Mesodermal cell (in vitro differentiated cells): Measurements from ENCODE around the gene SRRM4.
"Not testable (repeated sequence)": the region's sequence is repeated elsewhere in the genome, so short reads cannot be mapped to it uniquely, and the experiment has no call there.

Experiments used
- H3K27ac ChIP-seq: 2 replicates; pipeline ENCODE4 v1.7.0; 2013; ENCODE audit warnings: mild to moderate bottlenecking, low read depth, low read length, moderate library complexity; ENCODE audit not compliant: severe bottlenecking
- H3K36me3 ChIP-seq: 2 replicates; pipeline ENCODE4 v1.7.1; 2013; ENCODE audit warnings: mild to moderate bottlenecking, low read length, moderate library complexity; ENCODE audit not compliant: control insufficient read depth, insufficient read depth
- H3K4me1 ChIP-seq: one replicate; pipeline ENCODE4 v1.7.1; 2013; ENCODE audit warnings: mild to moderate bottlenecking, low read length; ENCODE audit not compliant: insufficient read depth, control insufficient read depth, poor library complexity, severe bottlenecking
- H3K4me3 ChIP-seq: 2 replicates; pipeline ENCODE4 v1.7.0; 2013; ENCODE audit warnings: low read length, control low read depth, mild to moderate bottlenecking; ENCODE audit not compliant: insufficient read depth, poor library complexity, severe bottlenecking; ENCODE audit errors: extremely low read depth
- H3K9me3 ChIP-seq: 2 replicates; pipeline ENCODE4 v1.7.1; 2013; ENCODE audit warnings: mild to moderate bottlenecking, low read length, moderate library complexity; ENCODE audit not compliant: control insufficient read depth
- WGBS, 2 experiments: methylation state at CpG; one replicate each; pipeline ENCODE4 v1.1.5; 2013; ENCODE audit warnings: missing lambda C conversion rate in 2 of 2; ENCODE audit not compliant: insufficient coverage in 2 of 2; 5-methylcytosine and 5-hydroxymethylcytosine counted together

SRRM4 gene

DNA sequence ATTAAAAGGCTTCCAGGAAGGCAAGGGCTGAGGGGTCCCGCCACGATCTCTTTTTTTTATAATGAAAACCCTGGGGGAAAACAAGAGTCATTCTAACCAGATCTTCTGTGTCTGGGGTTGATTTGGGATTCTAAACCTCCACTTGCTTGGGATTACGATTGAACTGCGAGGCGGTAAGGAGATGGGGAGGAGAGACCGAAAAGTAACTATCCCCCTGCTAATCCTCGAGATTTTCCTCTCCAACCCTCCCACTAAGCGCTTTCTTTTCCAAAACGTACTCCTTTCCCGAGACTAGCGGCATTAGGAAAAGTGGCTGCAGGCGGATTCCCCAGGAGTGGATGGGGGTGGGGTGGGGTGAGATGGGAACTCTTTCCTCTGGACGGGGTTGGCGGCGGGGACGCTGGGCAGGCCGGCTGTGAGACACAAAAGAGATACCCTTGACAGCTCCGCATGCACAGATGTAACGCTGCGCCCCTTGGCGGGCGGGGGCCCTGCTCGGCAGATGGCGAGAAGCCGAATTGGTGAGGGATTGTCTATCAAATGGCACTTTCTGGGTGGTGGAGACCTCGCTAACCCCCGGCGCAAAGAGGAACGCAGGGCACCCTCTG lies 830 bp upstream of the SRRM4 start:
- no peaks in the 10 kb centered on the region for H3K36me3 ChIP-seq
- H3K4me3 ChIP-seq = peak overlapping the region; percentile 14
- H3K9me3 ChIP-seq = no peaks in the 10 kb centered on the region
- H3K4me1 ChIP-seq = peaks cover 13% of the 10 kb centered on the region
- 0% methylated on average over 12 to 19 of the region's 29 CpGs for WGBS, 2 experiments
- no peak overlapping the region for H3K27ac ChIP-seq

- Histone ChIP-seq H3K36me3 (no peaks in the 10 kb centered on the region), H3K27ac (no peak overlapping the region), H3K4me1 (peaks cover 13% of the 10 kb centered on the region), H3K9me3 (no peaks in the 10 kb centered on the region), H3K4me3 (no peak overlapping the region)
- 26 to 80% methylated on average over 1 to 3 of the region's 8 CpGs for WGBS, 2 experiments
Measured at GRCh38 chr12:118982302-118982701, 961 bp downstream of the SRRM4 start.

GRCh38 chr12:118982984-118983761 lies 1.8 kb downstream of the SRRM4 start:
- peaks cover 13% of the 10 kb centered on the region for H3K4me1 ChIP-seq
- no peaks in the 10 kb centered on the region for H3K9me3 ChIP-seq
- H3K4me3 ChIP-seq = no peak overlapping the region
- no peak overlapping the region for H3K27ac ChIP-seq
- no peaks in the 10 kb centered on the region for H3K36me3 ChIP-seq
- WGBS, 2 experiments = 65 to 75% methylated on average over 2 to 6 of the region's 7 CpGs

DNA sequence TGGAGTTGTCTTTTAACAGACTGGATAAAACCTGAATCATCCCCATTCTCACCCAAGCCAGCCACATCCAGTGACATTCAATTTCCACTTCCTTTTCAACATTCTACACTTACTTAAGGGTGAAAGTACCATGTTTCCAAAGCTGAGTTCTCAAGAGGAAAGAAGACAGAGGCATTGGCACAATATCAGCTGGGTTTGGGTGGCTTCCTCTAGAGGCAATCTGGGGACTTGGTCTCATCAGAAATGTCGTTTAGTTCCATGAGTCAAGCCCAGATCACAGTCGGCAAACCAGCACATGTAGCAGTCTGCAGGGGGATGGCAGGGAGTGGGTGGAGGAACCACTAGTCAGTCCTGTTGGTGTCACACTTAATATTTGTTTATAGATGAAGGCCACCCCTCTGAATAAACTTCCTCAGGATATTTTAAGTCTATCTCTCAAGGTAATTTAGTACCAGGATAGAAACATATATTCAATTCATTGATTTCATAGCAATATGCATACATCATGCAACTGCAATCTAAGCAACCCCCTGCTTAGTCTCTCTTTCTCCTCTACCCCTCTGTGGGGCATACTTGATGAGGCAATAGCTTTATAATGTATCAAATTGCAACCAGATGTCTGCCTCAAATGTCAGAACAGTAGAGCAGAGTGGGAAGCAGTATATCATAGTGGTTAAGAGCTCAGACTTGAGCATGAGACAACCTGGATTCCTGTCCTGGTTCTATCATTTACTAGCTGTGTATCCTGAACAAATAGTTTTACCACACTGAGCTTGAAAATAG lies 3.0 kb downstream of the SRRM4 start:
- Histone ChIP-seq H3K27ac (no peak overlapping the region), H3K9me3 (no peaks in the 10 kb centered on the region), H3K4me1 (peaks cover 13% of the 10 kb centered on the region), H3K36me3 (no peaks in the 10 kb centered on the region), H3K4me3 (no peak overlapping the region)
- 47 to 67% methylated on average over 2 of the region's 2 CpGs for WGBS, 2 experiments

DNA sequence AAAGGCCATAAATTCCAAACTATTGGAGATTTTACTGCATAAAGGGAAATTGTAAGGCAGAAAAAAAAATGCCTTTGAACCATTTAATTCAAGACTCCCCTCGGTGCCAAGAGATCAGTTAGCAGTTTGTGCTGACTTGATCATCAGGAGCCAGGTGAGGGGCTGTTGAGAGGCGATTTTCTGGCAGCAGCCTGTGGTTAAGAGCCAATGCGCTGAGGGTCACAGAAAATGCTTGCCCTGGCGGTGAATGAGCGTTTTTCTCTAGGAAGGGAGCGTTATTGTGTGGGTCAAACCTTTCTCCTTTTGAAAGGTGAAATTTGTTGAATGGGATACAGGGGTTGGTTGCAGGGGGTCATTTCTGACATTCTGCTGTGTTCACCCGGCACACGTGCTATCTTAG lies 4.7 kb downstream of the SRRM4 start:
- peaks cover 2% of the 10 kb centered on the region for H3K4me1 ChIP-seq
- 58 to 70% methylated on average over 5 to 6 of the region's 8 CpGs for WGBS, 2 experiments
- no peak overlapping the region for H3K27ac ChIP-seq
- H3K4me3 ChIP-seq = no peak overlapping the region
- H3K36me3 ChIP-seq = no peaks in the 10 kb centered on the region
- H3K9me3 ChIP-seq = no peaks in the 10 kb centered on the region

- Histone ChIP-seq H3K4me3 (no peak overlapping the region), H3K36me3 (no peaks in the 10 kb centered on the region), H3K4me1 (no peaks in the 10 kb centered on the region), H3K9me3 (no peaks in the 10 kb centered on the region), H3K27ac (no peak overlapping the region)
- 65 to 66% methylated on average over 4 of the region's 5 CpGs for WGBS, 2 experiments
Measured at GRCh38 chr12:118999107-118999506, 17.8 kb downstream of the SRRM4 start.

- no peaks in the 10 kb centered on the region for H3K9me3 ChIP-seq
- H3K4me3 ChIP-seq = no peak overlapping the region
- no peak overlapping the region for H3K27ac ChIP-seq
- H3K4me1 ChIP-seq = no peaks in the 10 kb centered on the region
- H3K36me3 ChIP-seq = no peaks in the 10 kb centered on the region
- WGBS, 2 experiments = 84 to 85% methylated on average over 2 to 4 of the region's 5 CpGs
Measured at GRCh38 chr12:119005085-119005484, 23.7 kb downstream of the SRRM4 start.

- Histone ChIP-seq H3K27ac (no peak overlapping the region), H3K4me1 (no peaks in the 10 kb centered on the region), H3K4me3 (no peak overlapping the region), H3K36me3 (no peaks in the 10 kb centered on the region), H3K9me3 (no peaks in the 10 kb centered on the region)
- 93 to 95% methylated on average over 2 to 3 of the region's 4 CpGs for WGBS, 2 experiments
Measured at GRCh38 chr12:119005913-119006312, 24.6 kb downstream of the SRRM4 start.

GRCh38 chr12:119006746-119007145 lies 25.4 kb downstream of the SRRM4 start:
- no peaks in the 10 kb centered on the region for H3K9me3 ChIP-seq
- no peaks in the 10 kb centered on the region for H3K4me1 ChIP-seq
- H3K4me3 ChIP-seq = no peak overlapping the region
- no peak overlapping the region for H3K27ac ChIP-seq
- H3K36me3 ChIP-seq = no peaks in the 10 kb centered on the region
- 34 to 93% methylated on average over 1 to 4 of the region's 5 CpGs for WGBS, 2 experiments

GRCh38 chr12:119008273-119008672 lies 26.9 kb downstream of the SRRM4 start:
- no CpG with 5 or more reads among the region's 1 CpG for WGBS, 2 experiments
- H3K9me3 ChIP-seq, H3K36me3 ChIP-seq, H3K4me1 ChIP-seq, H3K4me3 ChIP-seq, H3K27ac ChIP-seq: not testable (repeated sequence)
